SK-N-SH treated with all-trans-retinoic acid at 6 μM for 48 hours (cell line): ENCODE data around the gene RRP36.

Source experiments
- ATAC-seq: fragments of 200-7000 bp; cut with Tn5 transposase; 3 replicates; pipeline ENCODE4 v1.9.1; 2020; ENCODE audit warnings: mild to moderate bottlenecking, moderate library complexity
- ARNTL ChIP-seq: fragments of 450-650 bp; formaldehyde crosslinking; IDR thresholded peaks from 2 replicates; pipeline ENCODE4 v1.5.0; 2020; ENCODE audit warnings: low read depth, mild to moderate bottlenecking, moderate library complexity, borderline replicate concordance
- BACH2 ChIP-seq: fragments of 250-450 bp; sonication (Bioruptor Pico); IDR thresholded peaks from 2 replicates; pipeline ENCODE4 v1.9.0; 2021; ENCODE audit warnings: mild to moderate bottlenecking, borderline replicate concordance
- CSDC2 ChIP-seq: fragments of 250-450 bp; sonication (Bioruptor Pico); IDR thresholded peaks from 2 replicates; pipeline ENCODE4 v1.5.0; 2020; ENCODE audit warnings: mild to moderate bottlenecking, moderate library complexity
- ESRRG ChIP-seq: fragments of 250-450 bp; sonication (Bioruptor Pico); IDR thresholded peaks from 2 replicates; pipeline ENCODE4 v1.6.1; 2021; ENCODE audit warnings: mild to moderate bottlenecking
- GLIS3 ChIP-seq: fragments of 250-450 bp; sonication (Bioruptor Pico); IDR thresholded peaks from 2 replicates; pipeline ENCODE4 v1.5.0; 2020; ENCODE audit warnings: mild to moderate bottlenecking, moderate library complexity
- ISL1 ChIP-seq: fragments of 250-450 bp; sonication (Bioruptor Pico); IDR thresholded peaks from 2 replicates; pipeline ENCODE4 v2.1.2; 2022; ENCODE audit warnings: mild to moderate bottlenecking, moderate library complexity
- OSR1 ChIP-seq: fragments of 250-450 bp; sonication (Bioruptor Pico); IDR thresholded peaks from 2 replicates; pipeline ENCODE4 v1.8.0; 2022; ENCODE audit warnings: moderate library complexity, mild to moderate bottlenecking, inconsistent platforms
- PPARA ChIP-seq: fragments of 250-450 bp; sonication (Bioruptor Pico); IDR thresholded peaks from 2 replicates; pipeline ENCODE4 v1.5.0; 2020; ENCODE audit warnings: mild to moderate bottlenecking, borderline replicate concordance
- SNAI2 ChIP-seq: fragments of 250-450 bp; sonication (Bioruptor Pico); IDR thresholded peaks from 2 replicates; pipeline ENCODE4 v1.5.0; 2020; ENCODE audit warnings: mild to moderate bottlenecking, moderate library complexity
- TCF4 ChIP-seq: fragments of 250-450 bp; sonication (Bioruptor Pico); IDR thresholded peaks from 2 replicates; pipeline ENCODE4 v1.8.0; 2021; ENCODE audit warnings: mild to moderate bottlenecking, moderate library complexity, borderline replicate concordance
- TOX ChIP-seq: fragments of 250-450 bp; sonication (Bioruptor Pico); IDR thresholded peaks from 2 replicates; pipeline ENCODE4 v1.8.0; 2021; ENCODE audit warnings: mild to moderate bottlenecking, moderate library complexity, borderline replicate concordance
- ZC3H10 ChIP-seq: fragments of 250-450 bp; sonication (Bioruptor Pico); IDR thresholded peaks from 2 replicates; pipeline ENCODE4 v1.5.1; 2021; ENCODE audit warnings: mild to moderate bottlenecking, moderate library complexity
- ZFP3 ChIP-seq: fragments of 250-450 bp; sonication (Bioruptor Pico); IDR thresholded peaks from 2 replicates; pipeline ENCODE4 v1.5.0; 2020; ENCODE audit warnings: mild to moderate bottlenecking, moderate library complexity
- ZFP30 ChIP-seq: fragments of 450-650 bp; formaldehyde crosslinking; IDR thresholded peaks from 2 replicates; pipeline ENCODE4 v1.5.0; 2022; ENCODE audit warnings: mild to moderate bottlenecking, moderate library complexity
- ZNF565 ChIP-seq: fragments of 450-650 bp; formaldehyde crosslinking; conservative IDR thresholded peaks from 2 replicates; pipeline ENCODE4 v1.5.0; 2020; ENCODE audit warnings: low read depth, mild to moderate bottlenecking, moderate library complexity
- ZNF70 ChIP-seq: fragments of 450-650 bp; formaldehyde crosslinking; IDR thresholded peaks from 2 replicates; pipeline ENCODE4 v1.5.0; 2020; ENCODE audit warnings: mild to moderate bottlenecking, moderate library complexity
- ZNF8 ChIP-seq: fragments of 450-650 bp; formaldehyde crosslinking; IDR thresholded peaks from 2 replicates; pipeline ENCODE4 v1.5.0; 2020; ENCODE audit warnings: mild to moderate bottlenecking, moderate library complexity
- TF ChIP-seq, protein P1 (sequence below): fragments of 250-450 bp; sonication (Bioruptor Pico); IDR thresholded peaks from 2 replicates; pipeline ENCODE4 v1.5.1; 2020; ENCODE audit warnings: low read depth, mild to moderate bottlenecking, moderate library complexity
- TF ChIP-seq, protein P2 (sequence below): fragments of 250-450 bp; sonication (Bioruptor Pico); IDR thresholded peaks from 2 replicates; pipeline ENCODE4 v1.5.0; 2020; ENCODE audit warnings: mild to moderate bottlenecking, moderate library complexity
- TF ChIP-seq, protein P3 (sequence below): fragments of 250-450 bp; sonication (Bioruptor Pico); IDR thresholded peaks from 2 replicates; pipeline ENCODE4 v1.8.0; 2020; ENCODE audit warnings: mild to moderate bottlenecking, moderate library complexity, borderline replicate concordance

Gene RRP36

DNA sequence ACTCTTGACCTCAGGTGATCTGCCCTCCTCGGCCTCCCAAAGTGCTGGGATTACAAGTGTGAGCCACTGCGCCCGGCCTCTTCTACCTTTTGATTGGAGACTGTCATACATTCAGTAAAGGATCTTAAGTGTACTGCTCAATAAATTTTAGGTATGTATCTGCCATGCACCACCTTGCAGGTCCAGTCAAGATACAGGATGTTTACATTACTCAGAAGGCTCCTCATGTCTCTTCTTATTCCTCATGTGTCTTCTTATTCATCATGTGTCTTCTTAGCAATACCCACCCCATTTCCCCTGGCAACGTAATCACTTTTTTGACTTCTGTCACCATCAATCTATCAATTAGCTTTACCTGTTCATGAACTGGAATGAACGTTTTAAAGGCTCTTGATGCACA, 15.6 kb upstream of the RRP36 start:
- ATAC-seq: no peak
- TF ChIP-seq GLIS3 (no peak), ISL1 (no peak), CSDC2 (CRISPR knock-in tag) (no peak), BACH2 (CRISPR knock-in tag) (no peak)
- TF ChIP-seq, all 23 proteins: peak for 0

DNA sequence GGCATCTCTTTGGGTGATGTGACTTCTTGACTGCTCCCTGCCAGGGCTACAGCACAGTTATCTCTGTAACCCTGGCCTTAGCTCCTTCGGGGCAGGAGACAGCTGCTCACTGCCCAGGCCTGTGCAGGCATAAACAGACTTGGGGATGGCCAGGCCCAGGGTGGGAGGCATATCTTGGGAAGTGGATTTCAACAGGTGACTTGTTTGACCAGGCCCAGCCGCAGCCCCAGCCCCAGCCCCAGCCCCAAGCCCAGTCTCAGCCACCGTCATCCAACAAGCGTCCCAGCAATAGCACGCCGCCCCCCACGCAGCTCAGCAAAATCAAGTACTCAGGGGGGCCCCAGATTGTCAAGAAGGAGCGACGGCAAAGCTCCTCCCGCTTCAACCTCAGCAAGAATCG, 15.2 kb upstream of the RRP36 start:
- no peak for ATAC-seq
- TF ChIP-seq ARNTL (CRISPR knock-in tag) (no peak), BACH2 (CRISPR knock-in tag) (no peak)

DNA sequence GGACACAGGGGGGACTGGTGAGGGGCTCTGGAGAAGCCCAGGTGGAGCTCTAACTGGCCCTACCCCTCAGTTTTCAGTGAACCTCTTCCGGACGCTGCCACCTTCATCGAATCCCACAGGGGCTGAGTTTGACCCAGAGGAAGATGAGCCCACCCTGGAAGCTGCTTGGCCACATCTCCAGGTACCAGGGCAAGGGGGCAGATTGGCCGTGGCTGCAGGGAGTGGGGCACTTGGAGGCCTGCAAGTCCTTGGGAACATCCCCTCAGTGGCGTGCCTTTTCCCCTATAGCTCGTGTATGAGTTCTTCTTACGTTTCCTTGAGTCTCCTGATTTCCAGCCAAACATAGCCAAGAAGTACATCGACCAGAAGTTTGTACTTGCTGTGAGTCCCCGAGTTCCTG, 14.3 kb upstream of the RRP36 start:
- TF ChIP-seq TOX (CRISPR knock-in tag) (no peak), ZNF70 (no peak), ZC3H10 (CRISPR knock-in tag) (no peak), ZNF565 (no peak), BACH2 (CRISPR knock-in tag) (no peak), PPARA (CRISPR knock-in tag) (no peak), CSDC2 (CRISPR knock-in tag) (no peak), OSR1 (no peak)
- no peak for ATAC-seq

DNA sequence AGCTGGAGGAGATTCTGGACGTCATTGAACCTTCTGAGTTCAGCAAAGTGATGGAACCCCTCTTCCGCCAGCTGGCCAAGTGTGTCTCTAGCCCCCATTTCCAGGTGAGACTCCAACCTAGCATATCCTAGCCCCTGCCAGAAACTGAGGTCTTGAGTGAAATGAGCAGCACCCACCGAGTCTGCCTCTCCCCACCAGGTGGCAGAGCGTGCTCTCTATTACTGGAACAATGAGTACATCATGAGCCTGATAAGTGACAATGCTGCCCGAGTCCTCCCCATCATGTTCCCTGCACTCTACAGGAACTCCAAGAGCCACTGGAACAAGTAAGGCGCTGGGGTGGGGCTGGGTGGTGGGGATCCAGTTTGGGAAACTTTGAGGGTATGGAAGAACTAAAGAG, 12.3 kb upstream of the RRP36 start:
- no peak for ATAC-seq
- TF ChIP-seq PPARA (CRISPR knock-in tag) (no peak), ARNTL (CRISPR knock-in tag) (no peak), ZFP30 (CRISPR knock-in tag) (no peak), TCF4 (CRISPR knock-in tag) (no peak), BACH2 (CRISPR knock-in tag) (no peak)
- TF ChIP-seq, protein P1, sequence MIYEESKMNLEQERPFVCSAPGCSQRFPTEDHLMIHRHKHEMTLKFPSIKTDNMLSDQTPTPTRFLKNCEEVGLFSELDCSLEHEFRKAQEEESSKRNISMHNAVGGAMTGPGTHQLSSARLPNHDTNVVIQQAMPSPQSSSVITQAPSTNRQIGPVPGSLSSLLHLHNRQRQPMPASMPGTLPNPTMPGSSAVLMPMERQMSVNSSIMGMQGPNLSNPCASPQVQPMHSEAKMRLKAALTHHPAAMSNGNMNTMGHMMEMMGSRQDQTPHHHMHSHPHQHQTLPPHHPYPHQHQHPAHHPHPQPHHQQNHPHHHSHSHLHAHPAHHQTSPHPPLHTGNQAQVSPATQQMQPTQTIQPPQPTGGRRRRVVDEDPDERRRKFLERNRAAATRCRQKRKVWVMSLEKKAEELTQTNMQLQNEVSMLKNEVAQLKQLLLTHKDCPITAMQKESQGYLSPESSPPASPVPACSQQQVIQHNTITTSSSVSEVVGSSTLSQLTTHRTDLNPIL (CRISPR knock-in tag): no peak

DNA sequence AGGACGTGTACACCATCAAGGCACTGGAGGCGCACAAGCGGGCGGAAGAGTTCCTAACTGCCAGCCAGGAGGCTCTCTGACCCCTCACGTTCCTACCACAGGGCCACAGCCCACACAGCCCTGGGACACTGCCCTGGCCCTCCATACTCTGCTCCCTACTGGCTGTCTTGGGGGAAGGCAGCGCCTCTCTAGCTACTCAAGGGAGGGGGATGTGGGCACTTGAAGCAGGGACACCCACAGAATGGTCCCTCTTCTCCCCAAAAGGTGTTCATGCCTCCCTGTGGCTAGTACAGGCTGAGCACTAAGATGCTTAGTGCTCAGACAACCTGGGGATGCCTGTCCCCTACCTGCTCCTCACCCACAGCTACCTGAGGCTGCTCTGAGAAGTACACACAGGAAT, 10.2 kb upstream of the RRP36 start:
- TF ChIP-seq ESRRG (CRISPR knock-in tag): no peak
- TF ChIP-seq GLIS3: no peak
- no peak for TF ChIP-seq ZNF565
- no peak for TF ChIP-seq CSDC2 (CRISPR knock-in tag)
- TF ChIP-seq, all 23 proteins: peak for 0
- ATAC-seq: no peak

DNA sequence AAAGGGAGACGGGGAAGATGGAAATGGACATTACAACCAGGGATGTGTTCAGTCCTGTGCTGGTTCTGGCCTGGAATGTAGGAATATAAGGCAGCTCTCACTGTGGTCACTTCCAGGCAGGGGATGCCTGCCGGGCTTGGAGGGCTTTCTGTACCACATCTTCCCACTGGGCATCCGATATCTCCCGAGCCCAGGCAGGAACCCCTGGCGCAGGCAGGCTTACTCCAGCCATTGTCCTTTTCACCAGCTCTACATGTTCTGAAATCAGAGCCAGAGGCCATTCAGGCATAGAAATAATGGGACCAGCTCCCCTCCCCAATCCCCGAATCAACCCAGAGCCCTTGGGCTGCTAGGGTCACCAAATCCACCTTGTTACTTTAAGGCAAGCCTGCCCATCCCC, 9.1 kb upstream of the RRP36 start:
- TF ChIP-seq SNAI2 (CRISPR knock-in tag) (no peak), ARNTL (CRISPR knock-in tag) (no peak), ZFP3 (no peak), GLIS3 (no peak), TCF4 (CRISPR knock-in tag) (no peak), ZC3H10 (CRISPR knock-in tag) (no peak), BACH2 (CRISPR knock-in tag) (no peak), ESRRG (CRISPR knock-in tag) (no peak), OSR1 (no peak), ISL1 (no peak), ZNF8 (no peak)
- TF ChIP-seq, protein P2, sequence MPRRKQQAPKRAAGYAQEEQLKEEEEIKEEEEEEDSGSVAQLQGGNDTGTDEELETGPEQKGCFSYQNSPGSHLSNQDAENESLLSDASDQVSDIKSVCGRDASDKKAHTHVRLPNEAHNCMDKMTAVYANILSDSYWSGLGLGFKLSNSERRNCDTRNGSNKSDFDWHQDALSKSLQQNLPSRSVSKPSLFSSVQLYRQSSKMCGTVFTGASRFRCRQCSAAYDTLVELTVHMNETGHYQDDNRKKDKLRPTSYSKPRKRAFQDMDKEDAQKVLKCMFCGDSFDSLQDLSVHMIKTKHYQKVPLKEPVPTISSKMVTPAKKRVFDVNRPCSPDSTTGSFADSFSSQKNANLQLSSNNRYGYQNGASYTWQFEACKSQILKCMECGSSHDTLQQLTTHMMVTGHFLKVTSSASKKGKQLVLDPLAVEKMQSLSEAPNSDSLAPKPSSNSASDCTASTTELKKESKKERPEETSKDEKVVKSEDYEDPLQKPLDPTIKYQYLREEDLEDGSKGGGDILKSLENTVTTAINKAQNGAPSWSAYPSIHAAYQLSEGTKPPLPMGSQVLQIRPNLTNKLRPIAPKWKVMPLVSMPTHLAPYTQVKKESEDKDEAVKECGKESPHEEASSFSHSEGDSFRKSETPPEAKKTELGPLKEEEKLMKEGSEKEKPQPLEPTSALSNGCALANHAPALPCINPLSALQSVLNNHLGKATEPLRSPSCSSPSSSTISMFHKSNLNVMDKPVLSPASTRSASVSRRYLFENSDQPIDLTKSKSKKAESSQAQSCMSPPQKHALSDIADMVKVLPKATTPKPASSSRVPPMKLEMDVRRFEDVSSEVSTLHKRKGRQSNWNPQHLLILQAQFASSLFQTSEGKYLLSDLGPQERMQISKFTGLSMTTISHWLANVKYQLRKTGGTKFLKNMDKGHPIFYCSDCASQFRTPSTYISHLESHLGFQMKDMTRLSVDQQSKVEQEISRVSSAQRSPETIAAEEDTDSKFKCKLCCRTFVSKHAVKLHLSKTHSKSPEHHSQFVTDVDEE (CRISPR knock-in tag): no peak
- TF ChIP-seq, protein P3, sequence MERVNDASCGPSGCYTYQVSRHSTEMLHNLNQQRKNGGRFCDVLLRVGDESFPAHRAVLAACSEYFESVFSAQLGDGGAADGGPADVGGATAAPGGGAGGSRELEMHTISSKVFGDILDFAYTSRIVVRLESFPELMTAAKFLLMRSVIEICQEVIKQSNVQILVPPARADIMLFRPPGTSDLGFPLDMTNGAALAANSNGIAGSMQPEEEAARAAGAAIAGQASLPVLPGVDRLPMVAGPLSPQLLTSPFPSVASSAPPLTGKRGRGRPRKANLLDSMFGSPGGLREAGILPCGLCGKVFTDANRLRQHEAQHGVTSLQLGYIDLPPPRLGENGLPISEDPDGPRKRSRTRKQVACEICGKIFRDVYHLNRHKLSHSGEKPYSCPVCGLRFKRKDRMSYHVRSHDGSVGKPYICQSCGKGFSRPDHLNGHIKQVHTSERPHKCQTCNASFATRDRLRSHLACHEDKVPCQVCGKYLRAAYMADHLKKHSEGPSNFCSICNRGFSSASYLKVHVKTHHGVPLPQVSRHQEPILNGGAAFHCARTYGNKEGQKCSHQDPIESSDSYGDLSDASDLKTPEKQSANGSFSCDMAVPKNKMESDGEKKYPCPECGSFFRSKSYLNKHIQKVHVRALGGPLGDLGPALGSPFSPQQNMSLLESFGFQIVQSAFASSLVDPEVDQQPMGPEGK: no peak
- no peak for ATAC-seq
